ENCODE data around the gene ERGIC2. TPM values are rescaled to one million over a fixed set of nuclear protein-coding genes. Genes with fewer than 3 reads are reported as not detected.

ERGIC2 gene
- total RNA-seq, 1 donor from 2014 or later, result 52.8 TPM

DNA sequence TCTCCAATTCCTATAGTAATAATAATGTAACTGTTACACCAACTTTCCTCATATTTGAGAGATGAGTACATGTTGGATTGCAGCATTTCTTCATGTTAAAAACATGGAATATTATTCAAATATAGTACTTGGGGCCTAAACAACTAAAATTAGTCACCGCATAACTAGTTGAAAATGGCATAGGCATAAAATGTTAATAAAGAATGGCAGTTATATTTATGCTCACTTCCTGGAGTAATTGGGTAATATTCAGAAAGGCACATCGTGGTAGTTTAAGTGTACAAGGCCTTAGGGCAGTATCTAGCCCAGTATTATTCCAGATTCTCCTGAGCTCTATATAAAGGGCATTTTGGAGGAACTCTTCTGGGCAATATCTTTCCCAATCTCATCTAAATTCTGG is 46.0 kb downstream of the ERGIC2 start:
- TF ChIP-seq POLR2AphosphoS5 (IDR thresholded peaks at IDR 0.05; ENCODE audit: insufficient read depth in 1 of 2, low read depth in 1 of 2) (no peak), POLR2A (IDR thresholded peaks at IDR 0.05) (no peak)
- TF ChIP-seq, protein P1, sequence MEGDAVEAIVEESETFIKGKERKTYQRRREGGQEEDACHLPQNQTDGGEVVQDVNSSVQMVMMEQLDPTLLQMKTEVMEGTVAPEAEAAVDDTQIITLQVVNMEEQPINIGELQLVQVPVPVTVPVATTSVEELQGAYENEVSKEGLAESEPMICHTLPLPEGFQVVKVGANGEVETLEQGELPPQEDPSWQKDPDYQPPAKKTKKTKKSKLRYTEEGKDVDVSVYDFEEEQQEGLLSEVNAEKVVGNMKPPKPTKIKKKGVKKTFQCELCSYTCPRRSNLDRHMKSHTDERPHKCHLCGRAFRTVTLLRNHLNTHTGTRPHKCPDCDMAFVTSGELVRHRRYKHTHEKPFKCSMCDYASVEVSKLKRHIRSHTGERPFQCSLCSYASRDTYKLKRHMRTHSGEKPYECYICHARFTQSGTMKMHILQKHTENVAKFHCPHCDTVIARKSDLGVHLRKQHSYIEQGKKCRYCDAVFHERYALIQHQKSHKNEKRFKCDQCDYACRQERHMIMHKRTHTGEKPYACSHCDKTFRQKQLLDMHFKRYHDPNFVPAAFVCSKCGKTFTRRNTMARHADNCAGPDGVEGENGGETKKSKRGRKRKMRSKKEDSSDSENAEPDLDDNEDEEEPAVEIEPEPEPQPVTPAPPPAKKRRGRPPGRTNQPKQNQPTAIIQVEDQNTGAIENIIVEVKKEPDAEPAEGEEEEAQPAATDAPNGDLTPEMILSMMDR (IDR thresholded peaks at IDR 0.05), result no peak
- H3K9me3 ChIP-seq, result no peaks in the 10 kb centered on the region
- no peaks in the 10 kb centered on the region for H3K4me1 ChIP-seq
- H3K27me3 ChIP-seq, result no peaks in the 10 kb centered on the region
- no peak for DNase-seq (ENCODE audit: extremely low spot score in 2 of 2)
- no peak overlapping the region for H3K27ac ChIP-seq
- intact Hi-C loops (cut with DNase I), result no loop called here
- no peaks in the 10 kb centered on the region for H3K36me3 ChIP-seq
- no peak overlapping the region for H3K4me3 ChIP-seq

DNA sequence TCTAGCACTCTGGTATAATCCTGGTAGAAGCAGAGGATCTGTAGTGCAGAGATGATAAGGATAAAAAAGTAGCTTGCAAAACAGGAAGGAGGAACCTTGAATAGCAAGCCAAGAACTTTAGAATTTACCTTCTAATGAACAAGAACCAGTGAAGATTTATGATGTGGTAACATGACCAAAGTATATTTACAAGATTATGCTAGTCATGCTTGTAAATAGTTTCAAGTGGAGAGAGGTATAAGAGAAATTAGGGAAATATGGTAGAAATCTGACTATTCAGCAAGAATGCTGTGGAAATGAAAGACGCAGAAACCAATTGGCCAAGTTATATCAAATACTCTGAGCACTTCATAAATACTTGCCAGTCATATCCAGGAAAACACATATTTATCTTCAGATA is 47.8 kb downstream of the ERGIC2 start:
- Histone ChIP-seq H3K4me3 (no peak overlapping the region), H3K36me3 (no peaks in the 10 kb centered on the region), H3K27ac (no peak overlapping the region), H3K9me3 (no peaks in the 10 kb centered on the region), H3K27me3 (no peaks in the 10 kb centered on the region), H3K4me1 (no peaks in the 10 kb centered on the region)
- no peak for DNase-seq (ENCODE audit: extremely low spot score in 2 of 2)
- no peak for TF ChIP-seq POLR2A (IDR thresholded peaks at IDR 0.05)
- TF ChIP-seq, protein P1 (IDR thresholded peaks at IDR 0.05), result no peak
- no peak for TF ChIP-seq POLR2AphosphoS5 (IDR thresholded peaks at IDR 0.05; ENCODE audit: insufficient read depth in 1 of 2, low read depth in 1 of 2)
- intact Hi-C loops (cut with DNase I), result no loop called here

DNA sequence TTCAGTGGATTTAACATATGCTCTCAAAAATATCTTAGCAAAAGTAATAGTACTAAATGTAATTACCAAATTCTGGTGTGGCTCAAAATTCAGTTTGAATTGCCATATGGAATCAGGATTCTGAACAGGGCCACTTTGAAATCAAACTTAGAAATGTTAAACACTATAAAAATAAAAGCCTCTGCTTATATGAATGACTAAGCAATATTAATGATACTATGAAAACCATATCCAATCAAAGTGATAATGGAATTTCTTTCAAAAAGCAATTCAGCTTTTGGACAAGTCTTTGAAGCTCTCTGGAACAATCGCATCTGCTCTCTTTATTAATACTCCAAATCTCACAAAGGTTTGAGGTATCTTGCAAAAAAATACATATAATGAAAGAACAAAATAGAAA is 51.6 kb downstream of the ERGIC2 start:
- intact Hi-C loops (cut with DNase I), result no loop called here
- no peak overlapping the region for H3K4me3 ChIP-seq
- DNase-seq (ENCODE audit: extremely low spot score in 2 of 2), result no peak
- no peak overlapping the region for H3K27ac ChIP-seq
- H3K36me3 ChIP-seq, result no peaks in the 10 kb centered on the region
- H3K9me3 ChIP-seq, result no peaks in the 10 kb centered on the region
- H3K4me1 ChIP-seq, result no peaks in the 10 kb centered on the region
- no peaks in the 10 kb centered on the region for H3K27me3 ChIP-seq
- TF ChIP-seq, protein P1 (IDR thresholded peaks at IDR 0.05), result no peak
- TF ChIP-seq POLR2AphosphoS5 (IDR thresholded peaks at IDR 0.05; ENCODE audit: insufficient read depth in 1 of 2, low read depth in 1 of 2) (no peak), POLR2A (IDR thresholded peaks at IDR 0.05) (no peak)

DNA sequence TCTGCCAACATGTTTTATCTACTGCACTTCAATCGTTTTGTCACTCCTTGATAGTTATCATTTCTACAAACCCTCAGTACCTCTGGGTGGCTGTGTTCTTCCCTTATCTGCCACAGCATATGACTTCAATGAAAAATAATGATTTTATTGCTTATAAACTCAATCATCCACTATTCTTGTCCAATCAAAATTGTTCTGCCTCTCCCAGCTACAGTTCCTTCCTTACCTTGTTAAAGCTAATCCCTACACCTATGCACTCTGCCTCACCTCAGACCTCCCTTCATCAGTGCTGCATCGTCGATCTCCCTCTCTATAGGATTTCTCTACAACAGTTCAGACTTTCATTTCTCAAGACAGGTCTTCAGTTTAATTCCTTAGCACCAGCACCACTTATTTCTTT is 58.8 kb downstream of the ERGIC2 start:
- Histone ChIP-seq H3K27ac (no peak overlapping the region), H3K27me3 (no peaks in the 10 kb centered on the region), H3K9me3 (no peaks in the 10 kb centered on the region), H3K4me3 (no peak overlapping the region), H3K36me3 (peaks cover 0 to 8% of the 10 kb centered on the region in 2 donors), H3K4me1 (no peaks in the 10 kb centered on the region)
- DNase-seq (ENCODE audit: extremely low spot score in 2 of 2), result no peak
- intact Hi-C loops (cut with DNase I), result no loop called here
- TF ChIP-seq POLR2A (IDR thresholded peaks at IDR 0.05) (no peak), POLR2AphosphoS5 (IDR thresholded peaks at IDR 0.05; ENCODE audit: insufficient read depth in 1 of 2, low read depth in 1 of 2) (no peak)
- TF ChIP-seq, protein P1 (IDR thresholded peaks at IDR 0.05), result no peak

DNA sequence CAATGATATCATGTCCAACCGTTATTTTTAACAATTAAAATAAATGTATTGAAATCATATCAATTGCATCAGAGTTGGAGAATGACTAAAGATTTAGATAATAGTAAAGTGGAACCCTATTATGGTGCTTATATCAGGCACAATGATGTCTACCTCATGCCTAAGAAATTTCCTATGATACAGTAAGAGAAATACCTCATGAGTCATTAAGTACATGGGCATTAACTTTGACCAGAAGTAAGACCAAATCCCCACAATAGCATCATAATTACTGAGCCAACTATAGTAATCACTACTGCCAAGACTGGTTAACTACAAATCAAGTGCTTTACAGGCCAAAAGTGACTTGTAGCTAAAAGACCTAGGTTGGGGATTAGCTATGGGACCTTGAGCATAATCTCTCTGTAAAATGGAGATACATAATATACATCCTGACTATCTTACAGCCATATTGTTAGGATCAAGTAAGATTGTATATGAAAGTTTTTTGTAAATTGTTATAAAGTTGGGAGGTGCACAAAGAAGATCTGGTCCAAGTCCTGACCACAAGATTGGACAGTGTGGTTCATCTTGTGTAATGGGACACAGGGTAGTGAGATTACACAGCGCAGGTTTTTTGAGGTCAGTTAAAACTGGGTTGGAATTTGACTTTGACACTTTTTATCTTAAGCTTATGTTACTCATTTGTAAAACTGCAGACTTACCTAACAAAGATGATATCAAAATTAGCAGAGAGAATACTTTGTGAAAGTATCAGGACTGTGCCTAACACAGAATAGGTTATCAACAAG is 60.5 kb downstream of the ERGIC2 start:
- Histone ChIP-seq H3K36me3 (peaks cover 0 to 8% of the 10 kb centered on the region in 2 donors), H3K9me3 (no peaks in the 10 kb centered on the region), H3K4me1 (peaks cover 7% of the 10 kb centered on the region), H3K27ac (no peak overlapping the region), H3K27me3 (no peaks in the 10 kb centered on the region), H3K4me3 (no peak overlapping the region)
- TF ChIP-seq POLR2A (IDR thresholded peaks at IDR 0.05) (no peak), POLR2AphosphoS5 (IDR thresholded peaks at IDR 0.05; ENCODE audit: insufficient read depth in 1 of 2, low read depth in 1 of 2) (no peak)
- TF ChIP-seq, protein P1 (IDR thresholded peaks at IDR 0.05), result no peak
- DNase-seq (ENCODE audit: extremely low spot score in 2 of 2), result no peak
- intact Hi-C loops (cut with DNase I), result no loop called here
